ENCODE data around the gene ADRM1. TPM values are rescaled to one million over a fixed set of nuclear protein-coding genes. Genes with fewer than 3 reads are reported as not detected.

Gene ADRM1
- total and polyA plus RNA-seq, 7 donors: 61.3 to 130 (median 102) TPM

DNA sequence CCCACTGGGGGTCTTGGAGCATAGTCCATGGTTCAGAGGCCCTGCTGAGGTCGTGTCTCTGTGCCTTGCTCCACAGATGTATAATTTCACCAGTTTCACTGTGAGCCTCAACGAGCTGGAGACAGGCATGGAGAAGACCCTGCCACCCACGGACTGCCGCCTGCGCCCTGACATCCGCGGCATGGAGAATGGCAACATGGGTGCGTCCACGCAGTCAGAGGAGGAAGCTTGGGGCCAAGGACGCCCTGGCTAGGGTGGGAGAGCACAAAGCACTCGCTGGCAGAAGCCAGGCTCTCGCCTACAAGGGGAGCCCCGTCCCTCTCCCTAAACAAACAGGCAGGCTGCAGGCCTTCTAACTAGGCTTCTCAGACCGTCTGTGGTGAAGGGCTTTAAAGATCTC, 13.7 kb upstream of the ADRM1 start:
- Histone ChIP-seq H3K36me3 (peaks cover 6 to 88% (median 41%) of the 10 kb centered on the region in 4 donors), H3K4me1 (no peaks in the 10 kb centered on the region), H3K27ac (no peak overlapping the region), H3K27me3 (no peaks in the 10 kb centered on the region), H3K9me3 (no peaks in the 10 kb centered on the region), H3K4me3 (no peak overlapping the region)
- intact Hi-C loops (cut with DNase I): no loop called here
- TF ChIP-seq POLR2AphosphoS5 (IDR thresholded peaks at IDR 0.05): no peak
- no peak for TF ChIP-seq EP300 (IDR thresholded peaks at IDR 0.05)
- TF ChIP-seq, protein P1, sequence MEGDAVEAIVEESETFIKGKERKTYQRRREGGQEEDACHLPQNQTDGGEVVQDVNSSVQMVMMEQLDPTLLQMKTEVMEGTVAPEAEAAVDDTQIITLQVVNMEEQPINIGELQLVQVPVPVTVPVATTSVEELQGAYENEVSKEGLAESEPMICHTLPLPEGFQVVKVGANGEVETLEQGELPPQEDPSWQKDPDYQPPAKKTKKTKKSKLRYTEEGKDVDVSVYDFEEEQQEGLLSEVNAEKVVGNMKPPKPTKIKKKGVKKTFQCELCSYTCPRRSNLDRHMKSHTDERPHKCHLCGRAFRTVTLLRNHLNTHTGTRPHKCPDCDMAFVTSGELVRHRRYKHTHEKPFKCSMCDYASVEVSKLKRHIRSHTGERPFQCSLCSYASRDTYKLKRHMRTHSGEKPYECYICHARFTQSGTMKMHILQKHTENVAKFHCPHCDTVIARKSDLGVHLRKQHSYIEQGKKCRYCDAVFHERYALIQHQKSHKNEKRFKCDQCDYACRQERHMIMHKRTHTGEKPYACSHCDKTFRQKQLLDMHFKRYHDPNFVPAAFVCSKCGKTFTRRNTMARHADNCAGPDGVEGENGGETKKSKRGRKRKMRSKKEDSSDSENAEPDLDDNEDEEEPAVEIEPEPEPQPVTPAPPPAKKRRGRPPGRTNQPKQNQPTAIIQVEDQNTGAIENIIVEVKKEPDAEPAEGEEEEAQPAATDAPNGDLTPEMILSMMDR (IDR thresholded peaks at IDR 0.05): no peak
- TF ChIP-seq POLR2A (IDR thresholded peaks at IDR 0.05): no peak
- no peak for DNase-seq
- 83 to 85% methylated on average over 14 of the region's 14 CpGs for WGBS, 2 donors

- H3K36me3 ChIP-seq: peaks cover 6 to 86% (median 42%) of the 10 kb centered on the region in 4 donors
- no peaks in the 10 kb centered on the region for H3K4me1 ChIP-seq
- TF ChIP-seq, protein P1 (IDR thresholded peaks at IDR 0.05): no peak
- TF ChIP-seq POLR2A (IDR thresholded peaks at IDR 0.05) (no peak), POLR2AphosphoS5 (IDR thresholded peaks at IDR 0.05) (no peak), EP300 (IDR thresholded peaks at IDR 0.05) (no peak)
- no peaks in the 10 kb centered on the region for H3K27me3 ChIP-seq
- H3K9me3 ChIP-seq: no peaks in the 10 kb centered on the region
- intact Hi-C loops (cut with DNase I): no loop called here
- no peak overlapping the region for H3K27ac ChIP-seq
- H3K4me3 ChIP-seq: no peak overlapping the region
- no peak for DNase-seq
- WGBS, 2 donors: 93% methylated on average over 8 of the region's 8 CpGs
These were observed 12.9 kb upstream of the ADRM1 start for GRCh38 chr20:62289898-62290297.

- H3K4me1 ChIP-seq: no peaks in the 10 kb centered on the region
- no peaks in the 10 kb centered on the region for H3K27me3 ChIP-seq
- no peaks in the 10 kb centered on the region for H3K9me3 ChIP-seq
- intact Hi-C loops (cut with DNase I): no loop called here
- peaks cover 9 to 86% (median 45%) of the 10 kb centered on the region in 4 donors for H3K36me3 ChIP-seq
- DNase-seq: no peak
- no peak overlapping the region for H3K27ac ChIP-seq
- TF ChIP-seq POLR2AphosphoS5 (IDR thresholded peaks at IDR 0.05): no peak
- TF ChIP-seq EP300 (IDR thresholded peaks at IDR 0.05): no peak
- no peak for TF ChIP-seq POLR2A (IDR thresholded peaks at IDR 0.05)
- TF ChIP-seq, protein P1 (IDR thresholded peaks at IDR 0.05): no peak
- WGBS, 2 donors: 95 to 96% methylated on average over 29 of the region's 29 CpGs
- H3K4me3 ChIP-seq: no peak overlapping the region
These were observed 11.3 kb upstream of the ADRM1 start for GRCh38 chr20:62291251-62292066.

GRCh38 chr20:62292108-62292507, 10.7 kb upstream of the ADRM1 start:
- Histone ChIP-seq H3K27me3 (no peaks in the 10 kb centered on the region), H3K36me3 (peaks cover 9 to 81% (median 44%) of the 10 kb centered on the region in 4 donors), H3K4me3 (no peak overlapping the region), H3K9me3 (no peaks in the 10 kb centered on the region), H3K4me1 (no peaks in the 10 kb centered on the region), H3K27ac (no peak overlapping the region)
- 80 to 81% methylated on average over 11 of the region's 11 CpGs for WGBS, 2 donors
- intact Hi-C loops (cut with DNase I): no loop called here
- TF ChIP-seq POLR2AphosphoS5 (IDR thresholded peaks at IDR 0.05) (no peak), POLR2A (IDR thresholded peaks at IDR 0.05) (no peak), EP300 (IDR thresholded peaks at IDR 0.05) (no peak)
- TF ChIP-seq, protein P1 (IDR thresholded peaks at IDR 0.05): no peak
- DNase-seq: no peak

Data from sigmoid colon (tissue), 7 donors.